RWPE2 (cell line): ENCODE data around the gene FCRL1.

ENCODE experiments used
- ATAC-seq: fragments of 200-7000 bp; cut with Tn5 transposase; 3 replicates; pipeline ENCODE4 v1.9.1; 2021; ENCODE audit warnings: low read depth
- DNase-seq: peaks from one replicate; pipeline ENCODE4 v3.0.0-alpha.2; 2020; ENCODE audit warnings: low spot score
- H3K27ac ChIP-seq: fragments of 450-650 bp; 2 replicates; pipeline ENCODE4 v1.5.1; 2017; ENCODE audit warnings: mild to moderate bottlenecking; ENCODE audit not compliant: poor library complexity, severe bottlenecking
- H3K27me3 ChIP-seq: fragments of 250-450 bp; sonication (Bioruptor Pico); 2 replicates; pipeline ENCODE4 v1.5.1; 2021; ENCODE audit warnings: mild to moderate bottlenecking, moderate library complexity; ENCODE audit not compliant: insufficient read depth, poor library complexity, severe bottlenecking
- H3K36me3 ChIP-seq: fragments of 250-450 bp; sonication (Bioruptor Pico); 2 replicates; pipeline ENCODE4 v1.5.1; 2020; ENCODE audit warnings: low read depth, mild to moderate bottlenecking, moderate library complexity
- H3K4me1 ChIP-seq: fragments of 250-450 bp; sonication (Bioruptor Pico); 2 replicates; pipeline ENCODE4 v1.5.1; 2021; ENCODE audit warnings: mild to moderate bottlenecking, moderate library complexity; ENCODE audit not compliant: insufficient read depth, poor library complexity, severe bottlenecking
- H3K4me3 ChIP-seq: fragments of 250-450 bp; sonication (Bioruptor Pico); 2 replicates; pipeline ENCODE4 v1.5.1; 2021; ENCODE audit warnings: mild to moderate bottlenecking, moderate library complexity; ENCODE audit not compliant: severe bottlenecking
- H3K9me3 ChIP-seq: fragments of 250-450 bp; sonication (Bioruptor Pico); 2 replicates; pipeline ENCODE4 v1.5.1; 2021; ENCODE audit warnings: mild to moderate bottlenecking, moderate library complexity; ENCODE audit not compliant: severe bottlenecking
- CTCF ChIP-seq: fragments of 450-650 bp; IDR thresholded peaks from one replicate; pipeline ENCODE4 v1.5.1; 2017; ENCODE audit warnings: mild to moderate bottlenecking, moderate library complexity; ENCODE audit not compliant: poor library complexity, severe bottlenecking

FCRL1 gene

DNA sequence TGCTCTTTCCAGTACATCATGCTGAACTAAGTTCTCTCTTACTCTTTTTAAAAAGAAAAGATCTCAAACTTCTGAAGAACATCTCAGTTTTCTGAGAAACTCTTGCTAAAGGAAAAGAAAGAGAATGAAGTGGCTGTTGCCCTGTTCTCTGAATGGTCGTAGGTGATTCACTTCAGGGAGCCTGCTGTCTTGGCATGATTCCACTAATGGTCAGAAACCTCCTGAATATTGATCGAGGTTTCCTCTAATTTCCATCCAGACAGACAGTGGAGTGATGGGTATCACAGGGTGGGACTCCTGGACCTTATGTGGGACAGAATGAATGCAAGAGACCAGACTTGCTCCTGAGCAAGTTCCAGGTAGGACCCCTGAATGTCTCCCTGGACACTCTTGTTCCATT, 45.5 kb downstream of the FCRL1 start:
- no peak for DNase-seq
- no peak for ATAC-seq
- no peaks in the 10 kb centered on the region for H3K27me3 ChIP-seq
- H3K4me1 ChIP-seq, result no peaks in the 10 kb centered on the region
- no peaks in the 10 kb centered on the region for H3K36me3 ChIP-seq
- no peak for TF ChIP-seq CTCF
- H3K4me3 ChIP-seq, result no peak overlapping the region
- H3K9me3 ChIP-seq, result no peaks in the 10 kb centered on the region
- no peak overlapping the region for H3K27ac ChIP-seq

DNA sequence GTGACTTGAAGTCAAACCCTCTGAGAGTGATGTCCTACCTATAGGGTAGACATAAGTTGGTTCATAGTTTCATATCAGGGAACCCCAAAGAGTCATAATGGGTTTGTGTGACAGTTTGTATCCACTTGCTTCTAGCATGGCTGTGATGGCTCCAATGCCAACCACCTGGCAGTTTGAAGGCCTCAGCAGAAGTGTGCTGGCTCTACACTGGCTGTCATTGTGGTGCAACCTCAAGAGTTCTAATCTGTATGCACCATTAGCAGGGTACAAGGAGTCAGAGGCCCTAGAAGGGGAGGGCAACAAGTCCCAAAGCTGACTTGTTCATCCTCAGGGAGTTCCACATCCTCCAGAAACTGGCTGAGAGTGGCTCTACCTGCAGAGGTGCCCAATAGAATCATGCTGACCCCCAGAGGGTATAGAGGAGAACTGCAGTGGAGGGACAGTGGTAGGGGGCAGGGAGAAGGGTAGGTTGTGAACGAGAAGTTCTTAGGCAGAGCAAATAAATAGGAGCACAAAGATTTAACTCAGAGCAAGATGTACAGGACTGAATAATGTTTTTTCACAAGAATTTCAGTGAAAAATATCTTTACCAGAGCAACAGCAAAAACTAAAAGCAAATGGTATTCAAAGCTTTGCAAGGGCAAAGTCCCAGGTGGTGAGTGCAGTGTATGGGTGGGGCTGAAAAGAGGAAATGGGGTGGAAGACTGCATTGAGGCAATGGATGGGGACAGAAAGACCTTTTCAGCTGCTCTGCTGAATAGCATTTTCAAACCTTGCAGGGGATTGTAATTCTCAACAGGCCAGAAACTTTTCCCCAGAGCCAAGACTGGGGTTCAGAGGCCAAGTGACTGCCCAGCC, 46.2 kb downstream of the FCRL1 start:
- no peaks in the 10 kb centered on the region for H3K36me3 ChIP-seq
- H3K27ac ChIP-seq, result no peak overlapping the region
- no peak overlapping the region for H3K4me3 ChIP-seq
- TF ChIP-seq CTCF, result no peak
- H3K9me3 ChIP-seq, result no peaks in the 10 kb centered on the region
- no peaks in the 10 kb centered on the region for H3K27me3 ChIP-seq
- DNase-seq (no peak), ATAC-seq (no peak)
- no peaks in the 10 kb centered on the region for H3K4me1 ChIP-seq

DNA sequence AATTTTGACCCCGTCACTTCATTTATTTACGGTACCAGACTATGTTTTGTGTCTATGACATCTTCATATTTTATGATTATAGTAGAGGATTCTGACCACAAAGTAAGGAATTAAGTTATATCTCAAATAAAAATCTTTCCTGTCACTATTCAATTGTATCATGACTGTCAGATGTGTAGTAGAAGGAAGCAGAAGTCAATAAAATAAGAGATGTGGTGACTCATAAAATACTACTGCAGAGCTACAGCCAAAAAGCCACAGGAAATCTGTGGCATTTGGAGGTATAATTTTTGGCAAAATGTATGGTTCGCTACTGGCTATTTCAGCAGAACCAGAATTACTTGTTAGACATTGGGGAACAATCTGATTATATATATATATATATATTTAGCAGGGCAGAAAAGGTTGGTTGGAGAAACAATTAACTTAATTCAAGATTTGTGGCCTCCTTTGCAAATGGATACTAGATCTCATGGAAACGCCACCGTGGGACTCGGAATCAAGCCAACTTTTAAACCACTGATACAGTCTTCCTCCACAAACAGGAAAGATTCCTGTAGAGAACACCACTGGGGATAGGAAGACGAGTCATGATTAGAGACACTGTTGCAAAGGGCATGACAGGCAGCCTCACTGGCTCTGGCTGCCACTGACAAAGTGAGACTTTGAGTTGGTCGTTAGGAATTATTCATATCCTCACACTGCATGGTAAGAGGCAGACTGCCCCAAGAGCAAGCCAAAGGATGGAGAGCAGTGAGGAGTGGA, 48.1 kb downstream of the FCRL1 start:
- TF ChIP-seq CTCF, result no peak
- no peaks in the 10 kb centered on the region for H3K4me1 ChIP-seq
- no peaks in the 10 kb centered on the region for H3K9me3 ChIP-seq
- H3K27me3 ChIP-seq, result no peaks in the 10 kb centered on the region
- H3K4me3 ChIP-seq, result no peak overlapping the region
- ATAC-seq (no peak), DNase-seq (no peak)
- no peaks in the 10 kb centered on the region for H3K36me3 ChIP-seq
- no peak overlapping the region for H3K27ac ChIP-seq

GRCh38 chr1:157770442-157771043, 49.4 kb downstream of the FCRL1 start:
- no peak for DNase-seq
- TF ChIP-seq CTCF, result no peak
- ATAC-seq, result no peak
- Histone ChIP-seq H3K36me3 (no peaks in the 10 kb centered on the region), H3K4me3 (no peak overlapping the region), H3K9me3 (no peaks in the 10 kb centered on the region), H3K4me1 (no peaks in the 10 kb centered on the region), H3K27ac (no peak overlapping the region), H3K27me3 (peaks cover 4% of the 10 kb centered on the region)
